ENCODE data around the gene DEFB127.
"Not testable (repeated sequence)": the region's sequence is repeated elsewhere in the genome, so short reads cannot be mapped to it uniquely, and the experiment has no call there.

DNA sequence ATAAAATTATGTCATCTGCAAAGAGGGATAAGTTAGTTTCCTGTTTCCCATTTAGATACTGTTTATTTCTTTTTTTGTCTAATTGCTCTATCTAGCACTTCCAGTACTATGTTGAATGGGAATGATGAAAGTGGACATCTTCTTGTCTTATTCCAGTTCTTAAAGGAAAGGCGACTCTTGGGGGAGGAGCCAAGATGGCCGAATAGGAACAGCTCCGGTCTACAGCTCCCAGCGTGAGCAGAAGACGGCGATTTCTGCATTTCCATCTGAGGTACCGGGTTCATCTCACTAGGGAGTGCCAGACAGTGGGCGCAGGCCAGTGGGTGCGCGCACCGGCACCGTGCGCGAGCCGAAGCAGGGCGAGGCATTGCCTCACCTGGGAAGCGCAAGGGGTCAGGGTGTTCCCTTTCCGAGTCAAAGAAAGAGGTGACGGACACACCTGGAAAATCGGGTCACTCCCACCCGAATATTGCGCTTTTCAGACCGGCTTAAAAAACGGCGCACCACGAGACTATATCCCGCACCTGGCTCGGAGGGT, 27.4 kb upstream of the DEFB127 start:
- TF ChIP-seq EZH2 (IDR thresholded peaks at IDR 0.05; ENCODE audit: insufficient read depth, poor library complexity, severe bottlenecking); EZH2phosphoT487 (IDR thresholded peaks at IDR 0.05; ENCODE audit: insufficient read depth, low read depth): not testable (repeated sequence)
